HG02852 (cell line): Measurements from ENCODE around the gene NNMT.

Source experiments
- ATAC-seq: cut with Tn5 transposase; IDR thresholded peaks from one replicate; pipeline ENCODE4 v1.9.1; 2021; ENCODE audit warnings: mild to moderate bottlenecking, moderate library complexity; ENCODE audit not compliant: unreplicated experiment

Gene NNMT

GRCh38 chr11:114343493-114343892, 47.3 kb downstream of the NNMT start:
- ATAC-seq: no peak

GRCh38 chr11:114344494-114344893, 48.3 kb downstream of the NNMT start:
- no peak for ATAC-seq

GRCh38 chr11:114345575-114346222, 49.5 kb downstream of the NNMT start:
- ATAC-seq: no peak

- ATAC-seq: no peak
Measured at GRCh38 chr11:114346709-114347141, 50.5 kb downstream of the NNMT start.

- no peak for ATAC-seq
Measured at GRCh38 chr11:114348200-114349191, 52.3 kb downstream of the NNMT start.

- no peak for ATAC-seq
Measured at GRCh38 chr11:114350022-114350421, 53.8 kb downstream of the NNMT start.

- ATAC-seq: no peak
Measured at GRCh38 chr11:114353443-114353842, 57.2 kb downstream of the NNMT start.

GRCh38 chr11:114354076-114354475, 57.9 kb downstream of the NNMT start:
- ATAC-seq: no peak

- no peak for ATAC-seq
Measured at GRCh38 chr11:114358716-114359115, 62.5 kb downstream of the NNMT start.

- no peak for ATAC-seq
Measured at GRCh38 chr11:114359342-114359741, 63.1 kb downstream of the NNMT start.

- ATAC-seq: no peak
Measured at GRCh38 chr11:114362326-114362725, 66.1 kb downstream of the NNMT start.

- no peak for ATAC-seq
Measured at GRCh38 chr11:114362958-114363357, 66.8 kb downstream of the NNMT start.
